Measurements from ENCODE around the gene SURF2. TPM values are rescaled to one million over a fixed set of nuclear protein-coding genes. Genes with fewer than 3 reads are reported as not detected.

The SURF2 gene
- total RNA-seq, 1 donor from 2014 or later = 13.2 TPM

DNA sequence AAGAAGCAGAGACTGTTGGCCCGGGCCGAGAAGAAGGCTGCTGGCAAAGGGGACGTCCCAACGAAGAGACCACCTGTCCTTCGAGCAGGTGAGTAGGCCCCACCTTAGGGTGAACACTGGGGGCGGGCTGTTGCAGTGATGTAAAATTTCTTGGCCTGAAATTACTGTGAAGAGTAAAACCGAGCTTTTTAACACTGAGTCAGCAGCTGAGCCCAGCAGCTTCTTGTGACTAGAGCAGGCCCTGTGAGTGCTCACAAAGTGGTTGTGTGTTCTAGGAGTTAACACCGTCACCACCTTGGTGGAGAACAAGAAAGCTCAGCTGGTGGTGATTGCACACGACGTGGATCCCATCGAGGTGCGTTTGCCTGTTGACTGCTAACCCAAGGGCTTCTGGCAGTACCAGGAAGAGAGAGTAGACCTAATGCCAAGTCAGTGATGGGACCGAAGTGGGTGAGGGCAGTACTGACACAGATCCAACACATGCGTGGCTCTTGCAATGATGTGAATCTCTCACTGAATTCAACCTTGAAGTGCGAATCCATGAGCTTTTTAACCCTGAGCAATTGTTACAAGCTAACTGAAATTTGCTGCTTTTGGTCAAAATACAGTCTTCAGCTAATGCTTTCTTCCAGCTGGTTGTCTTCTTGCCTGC is 6.3 kb upstream of the SURF2 start:
- no peak for ATAC-seq
- intact Hi-C loops (cut with DNase I) = loop anchor here (10.0 kb wide), 1 partner anchor 315 kb away; the partner anchor contains the start of gene GTF3C5
- DNase-seq (ENCODE audit: missing footprints) = no peak

DNA sequence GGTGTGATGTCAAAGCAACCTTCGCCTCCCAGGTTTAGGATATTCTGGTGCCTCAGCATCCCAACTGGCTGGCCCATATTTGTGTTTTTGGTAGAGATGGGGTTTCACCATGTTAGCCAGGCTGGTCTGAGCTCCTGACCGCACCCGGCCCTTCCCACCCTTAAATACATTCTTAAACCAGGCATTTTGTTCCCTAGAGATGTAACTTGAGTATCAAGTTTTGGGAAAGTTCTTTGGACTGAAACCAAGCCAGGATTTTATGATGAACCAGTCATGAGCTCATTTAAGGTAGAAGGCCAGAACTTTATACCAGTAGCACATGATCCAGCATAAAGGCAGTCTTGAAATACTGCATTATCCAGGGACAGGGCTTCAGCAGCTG is 4.8 kb upstream of the SURF2 start:
- DNase-seq (ENCODE audit: missing footprints) (no peak), ATAC-seq (no peak)
- intact Hi-C loops (cut with DNase I) = loop anchor here (10.0 kb wide), 1 partner anchor 317 kb away; the partner anchor contains the start of gene GTF3C5

DNA sequence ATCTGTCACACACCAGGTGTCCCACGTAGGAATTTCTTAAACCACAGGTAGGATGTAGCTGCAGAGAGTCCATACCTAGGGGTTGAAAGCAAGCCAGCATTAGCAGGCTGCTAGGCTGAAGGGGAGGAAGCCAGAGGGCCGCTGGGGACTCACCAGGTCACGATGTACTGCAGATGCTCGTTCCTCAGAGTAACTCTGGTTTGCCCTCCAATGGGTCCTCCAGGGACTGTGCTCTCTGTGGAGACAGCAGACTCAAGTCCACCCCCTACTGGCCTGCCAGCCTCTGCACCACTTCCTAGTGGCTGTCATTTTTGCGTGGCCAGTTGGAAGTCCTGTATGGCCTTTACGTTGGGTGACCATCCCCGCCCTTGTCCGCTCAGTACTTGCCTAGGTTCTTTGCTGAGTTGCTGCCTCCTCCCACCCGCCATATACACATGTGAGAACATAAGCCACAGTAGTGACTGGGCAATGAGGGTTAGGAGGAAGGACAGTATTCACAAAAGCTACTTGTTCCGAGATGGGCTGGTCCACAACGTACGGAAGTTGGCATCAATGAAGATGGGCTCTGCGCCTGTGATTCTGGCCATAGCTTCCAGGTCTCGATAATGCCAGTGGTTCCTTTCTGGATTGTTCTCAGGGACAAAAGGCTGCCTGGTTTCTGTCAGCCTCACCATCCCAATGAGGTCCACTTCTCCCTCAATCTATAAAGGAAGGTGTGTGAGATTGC is 4.3 kb upstream of the SURF2 start:
- intact Hi-C loops (cut with DNase I) = loop anchor here (10.0 kb wide), 1 partner anchor 317 kb away; the partner anchor contains the start of gene GTF3C5
- no peak for ATAC-seq
- no peak for DNase-seq (ENCODE audit: missing footprints)

DNA sequence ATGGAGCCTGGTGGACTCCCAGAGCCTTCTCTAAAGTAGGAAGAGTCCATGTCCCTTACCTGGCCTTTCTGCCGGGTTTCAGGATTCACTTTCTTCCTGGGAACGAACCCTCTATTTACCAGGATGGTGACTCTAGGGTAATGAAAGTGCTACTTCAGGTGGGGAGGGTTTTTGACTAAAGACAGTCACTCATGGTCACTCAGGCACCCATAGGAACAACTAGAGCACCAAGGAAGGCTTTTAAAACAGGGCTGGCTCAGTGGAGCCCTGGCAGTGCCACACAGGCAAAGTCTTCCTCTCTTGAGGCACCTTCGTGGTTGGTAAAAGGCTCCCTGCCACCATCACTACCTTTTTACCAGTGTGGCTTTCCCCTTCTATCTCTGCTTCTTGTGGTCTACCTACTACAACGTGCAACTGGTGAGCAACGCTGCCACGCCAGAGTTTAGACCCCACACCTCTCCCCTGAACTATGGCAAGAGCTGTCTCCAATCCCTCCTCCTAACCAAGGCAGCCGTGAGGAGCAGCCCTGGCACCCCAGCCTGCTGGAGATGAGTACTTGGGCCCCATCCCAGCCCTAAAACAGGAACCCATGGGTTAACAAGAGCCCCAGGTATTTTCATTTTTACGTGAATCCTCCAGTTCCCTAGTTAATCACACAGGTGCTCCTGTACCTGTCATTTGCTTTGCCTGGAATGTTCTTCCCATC is 3.6 kb upstream of the SURF2 start:
- DNase-seq (ENCODE audit: missing footprints) (no peak), ATAC-seq (no peak)
- intact Hi-C loops (cut with DNase I) = loop anchor here (10.0 kb wide), 1 partner anchor 318 kb away; the partner anchor contains the start of gene GTF3C5

DNA sequence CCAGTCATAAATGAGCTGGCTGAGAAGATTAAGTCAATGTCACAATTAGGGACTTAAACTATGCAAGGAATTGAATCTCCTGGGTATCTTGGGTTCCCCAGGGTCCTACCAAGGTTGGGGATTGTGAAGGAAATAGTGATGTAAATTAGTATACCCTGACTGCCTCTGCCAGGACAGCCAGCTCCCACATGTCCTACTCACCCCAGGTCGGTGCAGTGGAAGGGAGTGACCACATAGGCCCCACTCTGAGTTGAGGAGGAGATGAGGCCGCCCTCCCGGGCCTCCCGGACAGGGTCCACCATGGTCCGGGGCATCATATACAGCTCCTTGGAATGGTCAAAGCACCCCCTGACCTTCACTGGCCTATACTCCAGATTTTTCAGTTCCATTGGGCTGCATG is 2.8 kb upstream of the SURF2 start:
- intact Hi-C loops (cut with DNase I) = loop anchor here (10.0 kb wide), 1 partner anchor 319 kb away; the partner anchor contains the start of gene GTF3C5
- no peak for DNase-seq (ENCODE audit: missing footprints)
- ATAC-seq = no peak

DNA sequence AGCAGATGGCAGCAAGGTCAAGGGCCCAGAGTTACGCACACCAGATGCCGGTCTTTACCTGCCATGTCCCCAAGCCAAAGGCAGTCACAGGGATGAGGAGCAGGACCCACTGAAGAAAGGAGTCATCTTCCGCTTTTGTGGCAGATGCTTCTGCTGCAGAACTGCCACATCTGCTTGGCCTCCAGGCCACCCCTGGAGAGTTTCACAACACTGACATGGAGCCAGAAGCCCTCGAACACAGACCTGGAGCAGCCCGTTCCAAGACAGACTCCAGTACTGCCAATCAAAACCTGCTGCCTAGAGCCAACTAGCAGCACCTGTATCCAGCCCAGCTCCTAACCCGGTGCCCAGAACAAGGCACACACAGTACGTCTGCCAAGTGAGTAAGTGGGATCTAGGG is 1.6 kb upstream of the SURF2 start:
- no peak for ATAC-seq
- no peak for DNase-seq (ENCODE audit: missing footprints)
- intact Hi-C loops (cut with DNase I) = loop anchor here (10.0 kb wide), 1 partner anchor 320 kb away; the partner anchor contains the start of gene GTF3C5

DNA sequence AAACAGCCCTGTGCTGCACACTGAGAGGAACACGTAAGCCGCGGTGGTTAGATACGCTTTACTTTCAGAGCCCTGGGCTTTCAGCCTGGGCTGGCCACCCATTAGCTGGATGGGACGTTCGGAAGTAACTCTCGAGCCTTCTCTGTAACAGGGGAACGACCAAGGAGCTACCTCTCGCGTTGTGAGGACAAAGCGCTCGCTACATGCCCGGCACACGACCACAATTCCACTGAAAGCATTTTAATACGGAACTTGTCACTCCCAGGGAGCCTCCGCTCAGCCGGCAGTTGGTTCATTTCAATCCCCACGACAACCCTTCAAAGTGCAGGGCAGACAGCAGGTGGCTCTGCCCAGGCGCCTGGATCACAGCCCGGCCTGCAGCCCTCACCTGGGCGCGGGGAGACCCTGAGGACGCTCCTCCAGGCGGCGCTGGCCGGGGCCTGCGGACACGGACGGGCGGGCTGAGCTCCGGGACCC is 431 bp upstream of the SURF2 start:
- peak; percentile 1 for ATAC-seq
- DNase-seq (ENCODE audit: missing footprints) = no peak
- intact Hi-C loops (cut with DNase I) = loop anchor here (10.0 kb wide), 1 partner anchor 321 kb away; the partner anchor contains the start of gene GTF3C5

DNA sequence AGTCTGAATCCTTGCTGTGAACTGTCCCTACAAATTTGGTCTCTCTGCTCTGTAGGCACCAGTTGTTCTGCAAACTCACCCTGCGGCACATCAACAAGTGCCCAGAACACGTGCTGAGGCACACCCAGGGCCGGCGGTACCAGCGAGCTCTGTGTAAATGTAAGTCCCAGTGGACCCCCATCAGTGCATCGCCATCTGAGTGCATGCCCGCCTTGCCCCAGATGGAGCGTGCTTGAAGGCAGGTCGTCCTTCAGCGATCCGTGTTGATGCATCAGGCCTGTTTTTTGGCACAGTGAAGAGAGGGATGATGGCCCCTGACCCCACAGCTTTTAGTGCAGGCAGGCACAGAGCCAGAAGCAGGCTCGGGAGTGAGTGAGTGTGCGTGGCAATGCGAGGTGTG is 1.3 kb downstream of the SURF2 start:
- DNase-seq (ENCODE audit: missing footprints) = no peak
- intact Hi-C loops (cut with DNase I) = loop anchor here (10.0 kb wide), 1 partner anchor 323 kb away; the partner anchor contains the start of gene GTF3C5
- no peak for ATAC-seq

DNA sequence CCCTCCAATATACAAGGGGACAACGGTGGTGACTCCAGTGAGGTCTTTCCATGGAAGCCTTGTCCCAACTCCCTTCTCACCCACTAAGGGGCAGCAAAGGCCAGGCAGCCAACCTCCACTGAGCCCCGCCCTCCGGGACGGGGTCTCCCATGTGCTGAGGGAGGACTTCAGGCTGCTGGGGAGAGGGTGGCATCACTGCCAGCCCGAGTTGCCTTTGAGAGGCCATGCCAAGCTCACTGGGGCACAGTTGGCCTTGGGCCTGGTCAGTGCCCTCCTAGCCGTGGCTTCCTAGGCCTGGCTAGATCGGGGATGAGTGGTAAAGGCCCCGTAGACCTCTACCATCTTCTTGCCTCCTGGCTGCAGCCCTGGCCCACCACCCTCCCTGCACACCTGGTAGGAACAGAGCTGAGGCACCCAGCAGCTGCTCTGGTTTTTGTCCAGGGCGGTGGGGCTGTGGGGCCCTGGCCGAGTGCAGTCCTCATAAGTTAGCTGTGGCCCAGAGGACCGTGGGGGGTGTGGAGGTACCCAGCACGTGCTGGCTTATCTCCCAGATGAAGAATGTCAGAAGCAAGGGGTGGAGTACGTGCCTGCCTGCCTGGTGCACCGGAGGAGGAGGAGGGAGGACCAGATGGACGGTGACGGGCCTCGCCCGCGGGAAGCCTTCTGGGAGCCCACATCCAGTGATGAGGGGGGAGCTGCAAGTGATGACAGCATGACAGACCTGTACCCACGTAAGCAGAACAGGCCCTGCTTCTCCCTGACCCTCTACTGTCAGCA is 3.2 kb downstream of the SURF2 start:
- peak; percentile 39 for DNase-seq (ENCODE audit: missing footprints)
- intact Hi-C loops (cut with DNase I) = loop anchor here (10.0 kb wide), 1 partner anchor 325 kb away; the partner anchor contains the start of gene GTF3C5
- no peak for ATAC-seq

DNA sequence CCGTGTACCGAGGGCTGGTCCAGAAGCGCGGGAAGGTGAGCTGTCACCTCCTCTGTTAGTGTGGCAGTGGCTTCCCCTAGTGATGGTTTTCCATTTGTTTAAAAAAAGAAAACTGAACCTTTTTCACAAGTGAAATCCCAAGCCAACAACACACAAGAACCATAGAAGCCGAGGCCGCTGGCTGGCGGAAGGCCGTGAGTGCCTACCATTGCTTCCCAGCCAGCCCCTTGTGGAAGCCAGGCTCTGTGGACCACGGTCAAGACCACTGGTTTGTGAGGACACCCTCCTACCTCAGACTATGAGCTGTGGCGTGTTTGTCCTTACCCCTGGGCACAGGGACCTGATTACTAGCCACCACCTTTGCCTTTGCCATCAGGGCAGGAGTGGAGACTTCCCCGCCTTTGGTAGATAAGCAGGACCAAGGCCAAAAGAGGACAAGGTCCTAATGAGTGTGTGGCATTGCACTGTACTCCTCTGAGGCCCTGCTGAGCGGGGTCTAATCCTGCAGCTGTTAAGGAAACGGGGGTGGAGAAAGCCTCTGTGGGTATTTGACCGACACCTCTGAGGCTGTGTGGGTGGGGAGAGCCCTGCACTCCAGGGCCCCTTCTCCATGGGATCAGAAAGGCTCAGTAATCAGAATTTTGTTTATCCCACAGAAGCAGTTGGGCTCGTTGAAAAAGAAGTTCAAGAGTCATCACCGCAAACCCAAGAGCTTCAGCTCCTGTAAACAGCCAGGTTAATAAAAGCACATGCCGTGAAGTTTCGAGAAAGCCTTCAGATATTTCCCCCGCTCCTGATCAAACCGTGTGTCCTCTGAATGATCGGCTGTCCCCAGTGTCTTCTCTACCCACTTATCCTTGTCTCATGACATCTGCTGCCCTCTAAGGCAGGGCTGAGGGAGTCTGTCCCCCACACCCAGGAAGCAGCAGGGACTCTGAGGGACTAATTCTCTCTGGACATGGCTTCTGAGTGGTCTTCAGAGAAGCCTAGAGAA is 4.3 kb downstream of the SURF2 start:
- intact Hi-C loops (cut with DNase I) = no loop called here
- DNase-seq (ENCODE audit: missing footprints) = no peak
- no peak for ATAC-seq

DNA sequence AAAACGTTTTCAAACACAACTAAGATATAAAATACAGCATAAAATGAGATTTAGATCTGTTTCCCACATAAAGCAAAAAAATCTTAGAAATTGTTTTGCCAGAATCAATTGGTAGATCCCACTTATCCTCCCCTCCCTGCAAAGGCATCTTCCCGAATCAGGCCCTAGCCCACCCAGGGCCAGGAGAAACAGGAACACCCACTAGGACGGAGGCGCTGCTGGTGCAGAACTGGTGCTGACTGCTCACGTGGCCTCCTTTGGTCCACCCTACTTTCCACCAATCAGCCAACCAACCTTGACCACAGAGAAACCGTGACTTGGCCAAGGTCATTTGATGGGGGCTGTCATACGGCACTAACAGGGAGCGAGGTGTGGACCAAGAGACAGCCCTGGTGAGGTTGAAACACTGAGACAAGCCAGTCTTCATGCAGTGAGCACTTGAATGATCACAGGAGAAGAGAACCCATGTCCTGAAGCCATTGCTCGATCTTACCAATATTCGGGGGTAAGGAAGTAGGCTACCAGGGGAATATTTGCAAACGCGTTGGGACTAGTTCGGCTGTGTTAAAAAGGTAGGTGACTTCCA is 5.2 kb downstream of the SURF2 start:
- intact Hi-C loops (cut with DNase I) = no loop called here
- ATAC-seq = no peak

DNA sequence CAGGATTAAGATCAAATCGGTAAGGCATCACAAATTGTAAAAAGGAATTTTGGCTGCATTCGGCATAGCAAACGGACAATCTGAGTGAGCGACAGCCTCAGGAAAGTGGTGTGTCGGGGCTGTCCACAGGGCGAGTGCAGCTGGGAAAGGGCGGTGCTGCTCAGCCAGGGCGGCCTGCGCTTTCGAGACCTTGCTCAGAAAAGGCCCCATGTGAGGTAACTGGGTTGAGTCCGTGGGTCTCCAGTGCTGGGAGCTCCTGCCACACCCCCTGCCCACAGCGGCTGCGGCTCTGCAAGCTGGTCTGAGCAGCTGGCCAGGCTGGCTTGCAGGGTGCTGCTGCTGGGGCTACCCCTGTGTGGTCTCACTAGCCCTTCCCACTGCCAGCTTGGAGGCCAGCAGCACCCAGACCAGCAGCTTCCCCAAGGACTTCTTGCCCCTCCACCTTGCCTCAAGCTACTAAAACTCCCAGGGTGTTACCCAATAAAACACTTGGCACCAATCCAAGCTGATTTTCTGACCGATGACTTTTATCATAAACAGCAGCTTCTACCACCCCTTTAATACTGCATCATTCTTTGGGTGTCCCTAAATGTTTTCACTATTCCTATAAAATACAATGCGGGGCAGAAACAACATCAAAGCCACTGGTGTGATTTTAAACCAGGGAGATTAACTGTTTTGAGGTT is 6.2 kb downstream of the SURF2 start:
- DNase-seq (ENCODE audit: missing footprints) = no peak
- no peak for ATAC-seq
- intact Hi-C loops (cut with DNase I) = no loop called here

More for the DNA sequence above, 5.2 kb downstream of the SURF2 start:
- DNase-seq (ENCODE audit: missing footprints) = no peak

DNA sequence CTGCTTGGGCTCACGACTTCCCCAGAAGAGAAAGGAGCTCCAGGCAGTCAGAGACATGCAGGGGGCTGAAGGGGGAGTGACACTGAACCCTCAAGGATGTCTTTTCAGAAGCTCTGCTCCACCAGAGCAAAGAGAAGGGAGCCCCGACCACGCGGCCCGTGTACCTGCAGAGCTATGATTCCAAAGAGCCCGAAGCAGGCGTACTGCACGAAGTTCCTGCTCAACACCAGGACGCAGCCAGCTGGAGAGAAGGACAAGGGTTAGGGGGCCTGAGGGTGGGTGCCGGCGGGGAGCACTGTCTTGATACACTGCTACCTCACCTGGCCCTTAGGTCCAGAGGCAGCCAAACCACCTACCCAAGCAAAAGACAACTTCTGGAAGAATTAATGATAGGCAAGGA is 10.1 kb downstream of the SURF2 start:
- DNase-seq (ENCODE audit: missing footprints) (no peak), ATAC-seq (no peak)
- intact Hi-C loops (cut with DNase I) = no loop called here

DNA sequence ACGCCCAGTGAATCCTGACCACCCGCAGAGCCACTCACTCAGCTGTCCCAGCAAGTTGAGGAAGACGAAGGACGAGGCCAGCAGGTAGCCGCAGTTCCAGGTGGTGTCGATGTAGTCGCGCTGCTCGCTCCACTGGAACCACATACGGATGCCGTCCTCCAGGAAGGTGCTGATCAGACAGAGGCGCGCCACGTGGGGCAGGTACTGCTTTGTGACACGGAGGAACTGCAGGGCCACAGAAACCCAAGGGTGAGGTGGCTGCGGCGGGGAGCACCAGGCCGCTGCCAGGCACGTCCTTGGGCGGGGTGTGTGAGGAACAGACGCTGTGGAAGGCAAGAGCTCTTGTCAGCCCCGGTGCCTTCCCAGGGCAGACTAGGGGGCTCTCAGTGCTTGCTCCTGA is 10.9 kb downstream of the SURF2 start:
- no peak for ATAC-seq
- no peak for DNase-seq (ENCODE audit: missing footprints)

DNA sequence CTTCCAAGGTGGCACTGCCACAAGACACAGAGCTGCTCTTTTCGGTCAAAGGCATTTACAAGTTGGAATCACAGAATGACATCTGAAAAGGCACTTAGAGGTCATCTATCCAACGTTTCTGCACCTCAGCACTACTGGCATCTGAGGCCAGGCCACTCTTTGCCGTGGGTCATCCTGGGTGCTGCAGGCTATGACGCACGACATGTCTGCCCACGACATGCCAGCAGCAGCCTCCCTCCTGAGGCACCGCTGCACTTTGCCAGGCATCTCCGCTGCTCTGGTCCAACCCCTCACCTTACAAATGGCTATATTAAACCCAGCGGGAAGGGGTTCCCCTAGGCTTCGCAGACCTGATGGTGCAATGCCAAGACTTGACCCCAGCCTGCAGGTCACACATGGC is 11.4 kb downstream of the SURF2 start:
- no peak for ATAC-seq
- intact Hi-C loops (cut with DNase I) = no loop called here

More for the DNA sequence above, 10.9 kb downstream of the SURF2 start:
- intact Hi-C loops (cut with DNase I) = no loop called here

DNA sequence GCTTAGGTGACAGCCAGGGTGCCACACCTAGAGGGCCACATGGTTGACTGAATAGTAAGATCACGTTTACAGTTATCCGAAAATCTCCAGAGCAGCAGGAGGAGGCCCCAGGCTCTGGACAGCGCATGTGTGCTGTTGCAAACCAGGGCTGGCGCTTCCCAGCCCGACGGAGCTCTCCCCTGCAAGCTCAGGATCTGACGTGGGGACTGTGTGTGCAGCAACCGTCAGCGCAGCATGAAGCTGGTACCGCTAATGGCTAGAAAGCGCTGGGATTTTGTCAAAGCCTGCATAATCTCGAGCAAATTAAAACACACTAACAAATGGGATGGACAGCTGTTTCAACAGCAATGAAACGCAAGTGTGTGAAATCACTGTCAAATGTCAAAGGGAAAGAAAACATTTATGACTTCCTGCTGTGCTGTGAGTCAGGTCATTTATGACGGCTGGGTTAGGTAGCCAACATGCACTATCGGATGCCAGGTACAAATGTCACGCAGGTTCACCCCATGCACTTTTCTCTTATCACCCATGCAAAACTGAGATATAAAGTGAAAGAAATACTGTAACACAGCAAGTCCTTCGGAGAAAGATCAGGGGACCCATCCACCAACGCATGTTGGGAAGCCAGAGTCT is 12.0 kb downstream of the SURF2 start:
- ATAC-seq (no peak), DNase-seq (ENCODE audit: missing footprints) (no peak)
- intact Hi-C loops (cut with DNase I) = no loop called here

More for the DNA sequence above, 11.4 kb downstream of the SURF2 start:
- DNase-seq (ENCODE audit: missing footprints) = no peak

All from Right ventricle myocardium inferior (tissue), 1 donor.